NCI-H748 treated with DMSO at 0.1 percent for 48 hours (cell line): ENCODE measurements around the gene OTUB1.

ENCODE experiments used
- DNase-seq: peaks from one replicate; lab custom pipeline; 2025; lab: John Stamatoyannopoulos, UW

Gene OTUB1

GRCh38 chr11:64025205-64025604 lies 39.0 kb downstream of the OTUB1 start:
- DNase-seq: no peak

- no peak for DNase-seq
These were observed 40.5 kb downstream of the OTUB1 start for GRCh38 chr11:64026575-64027205.

GRCh38 chr11:64027651-64028397 lies 41.6 kb downstream of the OTUB1 start:
- DNase-seq: no peak

GRCh38 chr11:64028398-64029115 lies 42.3 kb downstream of the OTUB1 start:
- peak; percentile 27 for DNase-seq

- no peak for DNase-seq
These were observed 43.5 kb downstream of the OTUB1 start for GRCh38 chr11:64029773-64030172.

- no peak for DNase-seq
These were observed 44.8 kb downstream of the OTUB1 start for GRCh38 chr11:64031001-64031400.

GRCh38 chr11:64032050-64032449 lies 45.8 kb downstream of the OTUB1 start:
- DNase-seq: no peak

- no peak for DNase-seq
These were observed 48.2 kb downstream of the OTUB1 start for GRCh38 chr11:64034411-64034811.

GRCh38 chr11:64035081-64035524 lies 48.9 kb downstream of the OTUB1 start:
- DNase-seq: no peak

- DNase-seq: no peak
These were observed 49.3 kb downstream of the OTUB1 start, which contains the start of gene FLRT1 for GRCh38 chr11:64035576-64035975. Gene FLRT1, plus strand, starts transcription at chr11:64035931. Its CDS starts 80,337 bp downstream, at chr11:64116268.

GRCh38 chr11:64036087-64037026 lies 50.1 kb downstream of the OTUB1 start:
- no peak for DNase-seq

GRCh38 chr11:64037027-64037634 lies 50.9 kb downstream of the OTUB1 start:
- DNase-seq: no peak

- DNase-seq: no peak
These were observed 52.3 kb downstream of the OTUB1 start for GRCh38 chr11:64038500-64038899.

GRCh38 chr11:64039012-64039665 lies 52.9 kb downstream of the OTUB1 start:
- DNase-seq: no peak

- DNase-seq: no peak
These were observed 54.6 kb downstream of the OTUB1 start for GRCh38 chr11:64040684-64041322.

- no peak for DNase-seq
These were observed 55.6 kb downstream of the OTUB1 start for GRCh38 chr11:64041846-64042245.

- DNase-seq: no peak
These were observed 56.1 kb downstream of the OTUB1 start for GRCh38 chr11:64042301-64042700.

GRCh38 chr11:64043545-64043944 lies 57.3 kb downstream of the OTUB1 start:
- no peak for DNase-seq

GRCh38 chr11:64044730-64045393 lies 58.6 kb downstream of the OTUB1 start:
- DNase-seq: no peak

- no peak for DNase-seq
These were observed 59.5 kb downstream of the OTUB1 start for GRCh38 chr11:64045700-64046099.
